GM18517 (cell line): ENCODE measurements around the gene TFF2.

Experiments used
- ATAC-seq: cut with Tn5 transposase; IDR thresholded peaks from one replicate; pipeline ENCODE4 v1.9.1; 2021; ENCODE audit warnings: mild to moderate bottlenecking, moderate library complexity; ENCODE audit not compliant: unreplicated experiment

Gene TFF2

DNA sequence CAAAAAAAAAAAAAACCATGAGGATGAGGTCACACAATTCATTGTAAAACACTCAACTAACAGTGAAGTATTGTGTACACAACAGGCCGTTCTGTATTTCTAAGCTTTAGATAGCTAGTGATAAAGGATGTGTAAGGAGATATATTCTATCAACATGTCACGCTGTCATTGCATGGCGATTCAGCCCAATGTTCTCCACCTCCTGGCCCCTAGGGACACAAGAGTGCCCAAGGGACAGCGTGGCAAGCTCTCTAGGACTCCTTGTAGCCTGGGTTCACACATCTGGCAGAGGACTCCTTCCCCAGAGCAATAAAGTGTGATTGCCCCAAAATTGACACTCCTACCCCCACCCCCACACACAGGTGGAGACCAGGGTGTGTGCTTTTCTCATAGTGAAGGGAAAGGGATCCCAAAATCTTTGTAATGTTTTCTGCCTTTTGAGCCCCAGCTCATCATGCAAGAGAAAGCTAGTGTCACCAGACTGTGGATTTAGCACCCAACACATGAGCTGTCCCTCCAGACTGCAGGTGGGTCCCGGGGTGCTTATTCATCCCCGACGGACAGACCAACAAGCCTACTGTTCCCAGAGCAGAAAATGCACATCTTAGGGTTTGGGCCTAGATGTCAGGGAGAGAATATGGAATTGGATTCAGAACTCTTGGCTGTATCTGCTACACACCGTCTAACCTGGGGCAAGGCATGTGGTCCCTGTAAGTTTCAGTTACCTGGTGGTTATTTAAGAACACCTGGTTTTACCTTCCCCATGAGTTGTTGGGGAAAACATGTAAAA lies 33.6 kb upstream of the TFF2 start:
- ATAC-seq, result no peak

DNA sequence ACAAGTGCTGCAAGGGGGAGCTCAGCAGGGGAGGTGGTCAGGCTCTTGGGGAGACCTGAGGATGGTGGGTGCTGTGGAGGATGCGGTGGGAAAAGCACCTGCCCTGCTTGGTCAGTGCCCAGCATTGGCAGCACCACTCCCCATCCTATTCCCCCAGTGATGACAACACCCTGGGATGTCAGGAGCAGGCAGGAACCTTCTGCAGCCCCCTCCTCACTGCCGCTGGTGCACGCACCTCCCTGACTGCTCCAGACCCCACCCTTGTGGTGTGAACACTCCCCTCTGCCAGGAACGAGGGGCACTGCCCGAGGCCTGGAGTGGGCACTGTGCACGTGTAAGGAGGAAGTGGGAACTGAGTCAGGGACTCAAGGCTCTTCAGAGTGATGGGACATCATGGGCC lies 32.5 kb upstream of the TFF2 start:
- no peak for ATAC-seq

GRCh38 chr21:42382915-42383314 lies 32.1 kb upstream of the TFF2 start:
- ATAC-seq, result no peak

DNA sequence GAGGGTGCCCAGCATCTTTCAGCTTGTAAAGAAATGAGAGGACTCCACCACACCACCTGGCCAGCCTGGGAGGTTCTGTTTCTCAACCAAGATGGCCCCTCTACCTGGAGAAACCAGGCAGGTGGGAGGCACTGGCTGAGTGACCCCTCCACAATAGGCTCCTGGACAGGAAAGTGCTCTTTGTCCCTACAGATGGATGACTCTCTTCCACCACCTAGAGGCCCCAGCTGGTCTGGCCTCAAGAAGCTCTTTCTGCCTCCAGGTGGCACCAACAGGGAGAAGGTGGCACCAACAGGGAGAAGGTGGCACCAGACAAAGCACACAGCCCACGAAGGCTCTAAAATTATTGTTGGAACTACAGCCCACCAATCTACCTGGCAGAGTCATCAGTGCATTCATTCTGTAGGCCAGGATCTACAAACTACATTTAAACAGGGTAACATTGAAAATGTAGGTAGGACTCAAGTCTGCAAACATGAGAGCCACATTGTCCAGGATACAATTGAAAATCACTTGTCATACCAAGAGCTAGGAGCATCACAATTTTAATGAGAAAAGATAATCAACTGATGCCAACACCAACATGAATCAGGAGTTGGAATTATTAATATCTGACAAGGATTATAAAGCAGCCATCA lies 30.7 kb upstream of the TFF2 start:
- ATAC-seq, result no peak

- no peak for ATAC-seq
Observed at GRCh38 chr21:42379426-42380215, 28.8 kb upstream of the TFF2 start.

DNA sequence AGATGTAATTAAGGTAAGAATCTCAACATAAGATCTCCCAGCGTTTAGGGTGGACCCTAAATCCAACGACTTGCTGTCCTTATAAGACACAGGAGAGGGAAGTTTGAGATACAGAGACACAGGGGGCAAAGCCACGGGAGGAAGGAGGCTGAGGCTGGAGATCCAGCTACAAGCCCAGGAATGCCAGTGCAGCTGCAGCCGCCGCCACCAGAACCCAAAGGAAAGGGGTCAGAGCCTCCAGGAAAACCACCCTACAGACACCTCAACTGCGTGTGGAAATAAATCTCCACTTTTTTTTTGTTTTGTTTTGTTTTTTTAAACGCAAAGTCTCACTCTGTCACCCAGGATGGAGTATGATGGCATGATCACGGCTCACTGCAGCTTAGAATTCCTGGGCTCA lies 27.6 kb upstream of the TFF2 start:
- ATAC-seq, result no peak

GRCh38 chr21:42377951-42378340 lies 27.2 kb upstream of the TFF2 start:
- no peak for ATAC-seq

GRCh38 chr21:42377211-42377950 lies 26.6 kb upstream of the TFF2 start:
- ATAC-seq, result no peak

DNA sequence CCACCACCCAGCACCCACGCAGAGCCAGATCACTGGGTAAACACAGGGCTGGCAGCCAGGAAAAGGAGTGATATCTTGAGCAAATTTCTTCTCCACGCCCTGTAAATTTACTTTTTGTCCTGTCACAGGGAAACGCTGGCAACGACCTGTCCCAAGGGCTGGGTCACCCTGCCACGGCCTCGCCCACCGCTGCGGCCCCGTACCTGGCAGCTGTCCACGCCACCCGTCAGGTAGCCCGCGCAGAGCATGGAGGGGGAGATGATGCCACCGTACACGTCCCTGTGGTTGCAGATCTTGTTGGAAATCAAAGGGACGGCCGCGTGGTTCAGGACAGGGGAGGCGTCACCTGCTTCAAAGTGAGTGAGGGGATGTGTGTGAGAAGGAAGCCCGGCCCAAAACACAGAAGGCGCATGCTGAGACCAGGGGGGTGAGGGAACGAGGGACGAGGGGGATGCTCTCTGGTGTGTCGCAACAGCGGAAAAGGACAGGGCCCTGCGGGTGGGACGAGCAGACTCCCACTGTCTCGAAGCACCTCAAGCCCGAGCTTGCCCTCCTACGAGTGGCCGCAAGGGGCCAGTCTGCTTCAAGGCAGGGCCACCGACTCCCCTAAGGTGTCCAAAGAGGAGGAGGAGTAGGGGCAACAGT lies 25.7 kb upstream of the TFF2 start:
- ATAC-seq, result no peak

DNA sequence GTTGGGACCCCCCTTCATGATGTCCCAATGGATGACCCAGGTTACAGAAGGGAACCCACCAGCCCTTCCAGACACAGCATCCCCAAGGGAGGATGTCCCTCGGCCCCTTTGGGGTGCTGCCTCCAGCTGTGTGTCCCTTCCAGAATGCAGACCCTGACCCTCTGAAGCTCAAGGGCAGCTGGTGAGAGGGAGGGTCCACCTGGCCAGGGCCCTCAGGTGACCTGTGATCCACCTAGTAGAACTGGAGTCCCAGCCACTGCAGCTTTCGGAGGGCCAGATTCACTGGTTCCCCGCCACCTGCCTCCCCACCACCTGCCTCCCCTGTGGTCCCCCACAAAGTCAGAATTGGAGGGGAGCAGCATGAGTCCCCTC lies 25.2 kb upstream of the TFF2 start:
- ATAC-seq, result no peak

GRCh38 chr21:42375506-42375905 lies 24.7 kb upstream of the TFF2 start:
- ATAC-seq, result no peak

GRCh38 chr21:42374864-42375499 lies 24.2 kb upstream of the TFF2 start:
- ATAC-seq, result no peak

- no peak for ATAC-seq
Observed at GRCh38 chr21:42374457-42374856, 23.7 kb upstream of the TFF2 start.

DNA sequence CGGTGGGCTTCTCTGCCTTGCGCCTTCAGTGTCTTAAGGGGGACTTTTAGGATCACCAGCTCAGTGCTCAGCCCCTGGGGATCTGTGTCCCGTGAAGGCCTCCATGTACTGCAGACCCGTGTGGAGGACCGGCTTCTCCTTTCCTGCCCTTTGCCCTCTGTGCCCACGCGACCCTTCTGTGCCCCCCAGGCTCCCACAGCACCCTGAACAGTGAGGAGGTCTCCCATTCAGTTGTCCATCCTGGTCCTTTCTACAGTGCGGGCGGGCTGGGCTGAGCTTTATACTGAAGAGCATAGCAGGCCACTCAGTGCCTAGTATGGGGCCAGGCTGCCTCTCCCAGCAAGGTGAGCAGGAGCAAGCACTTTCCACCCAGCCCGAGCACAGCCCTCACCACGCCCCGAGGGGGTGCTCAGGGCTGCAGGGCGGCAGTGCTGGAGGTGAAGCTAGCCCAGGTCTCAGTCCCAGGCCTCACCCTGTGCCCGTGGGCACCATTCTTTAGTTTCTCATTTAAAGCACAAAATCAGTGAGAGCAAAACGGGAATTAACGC lies 23.2 kb upstream of the TFF2 start:
- no peak for ATAC-seq

- no peak for ATAC-seq
Observed at GRCh38 chr21:42373196-42373907, 22.6 kb upstream of the TFF2 start.

DNA sequence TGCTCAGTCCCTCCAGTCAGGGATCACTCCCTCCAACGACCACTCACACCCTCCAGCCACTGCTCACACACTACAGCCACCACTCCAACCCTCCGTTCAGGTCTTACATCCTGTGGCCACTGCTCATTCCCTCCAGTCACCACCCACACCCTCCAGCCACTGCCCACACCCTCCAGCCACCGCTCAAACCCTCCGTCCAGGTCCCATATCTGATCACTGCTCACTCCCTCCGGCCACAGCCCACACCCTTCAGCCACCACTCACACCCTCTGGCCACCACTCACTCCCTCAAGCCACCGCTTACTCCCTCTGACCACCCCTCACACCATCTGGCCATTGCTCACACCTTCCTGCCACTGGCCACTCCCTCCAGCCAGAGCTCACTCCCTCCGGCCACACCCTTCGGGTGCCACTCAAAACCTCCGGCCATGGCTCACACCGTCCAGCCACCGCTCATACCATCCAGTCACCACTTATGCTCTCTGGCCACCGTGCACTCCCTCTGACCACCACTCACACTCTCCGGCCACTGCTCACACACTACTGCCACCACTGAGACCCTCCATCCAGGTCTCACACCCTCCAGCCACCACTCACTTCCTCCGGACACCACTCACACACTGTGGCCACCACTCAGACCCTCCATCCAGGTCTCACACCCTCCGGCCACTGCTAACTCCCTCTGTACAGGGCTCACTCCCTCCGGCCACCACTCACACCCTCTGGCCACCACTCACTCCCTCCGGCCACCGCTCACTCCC lies 20.3 kb upstream of the TFF2 start:
- no peak for ATAC-seq

DNA sequence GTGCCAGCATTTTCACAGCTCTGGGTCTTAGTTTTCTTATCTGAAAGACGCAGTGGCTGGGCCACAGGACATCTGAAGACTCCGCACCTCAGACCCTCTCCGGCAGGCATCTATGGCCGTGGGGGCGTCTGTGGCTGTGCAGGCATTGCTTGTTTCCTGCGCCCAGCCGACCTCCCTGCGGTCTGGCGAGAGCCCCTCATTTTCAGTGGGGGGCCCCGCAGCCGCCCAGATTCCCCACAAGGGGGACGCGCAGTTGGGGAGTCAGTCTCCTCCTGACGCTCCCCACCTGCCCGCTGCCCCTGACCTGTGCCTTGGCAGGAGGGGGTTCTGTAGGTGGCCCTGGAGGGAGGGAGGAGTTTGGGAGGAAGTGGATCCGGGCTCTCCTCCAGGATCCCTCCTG lies 19.0 kb upstream of the TFF2 start:
- ATAC-seq, result no peak

DNA sequence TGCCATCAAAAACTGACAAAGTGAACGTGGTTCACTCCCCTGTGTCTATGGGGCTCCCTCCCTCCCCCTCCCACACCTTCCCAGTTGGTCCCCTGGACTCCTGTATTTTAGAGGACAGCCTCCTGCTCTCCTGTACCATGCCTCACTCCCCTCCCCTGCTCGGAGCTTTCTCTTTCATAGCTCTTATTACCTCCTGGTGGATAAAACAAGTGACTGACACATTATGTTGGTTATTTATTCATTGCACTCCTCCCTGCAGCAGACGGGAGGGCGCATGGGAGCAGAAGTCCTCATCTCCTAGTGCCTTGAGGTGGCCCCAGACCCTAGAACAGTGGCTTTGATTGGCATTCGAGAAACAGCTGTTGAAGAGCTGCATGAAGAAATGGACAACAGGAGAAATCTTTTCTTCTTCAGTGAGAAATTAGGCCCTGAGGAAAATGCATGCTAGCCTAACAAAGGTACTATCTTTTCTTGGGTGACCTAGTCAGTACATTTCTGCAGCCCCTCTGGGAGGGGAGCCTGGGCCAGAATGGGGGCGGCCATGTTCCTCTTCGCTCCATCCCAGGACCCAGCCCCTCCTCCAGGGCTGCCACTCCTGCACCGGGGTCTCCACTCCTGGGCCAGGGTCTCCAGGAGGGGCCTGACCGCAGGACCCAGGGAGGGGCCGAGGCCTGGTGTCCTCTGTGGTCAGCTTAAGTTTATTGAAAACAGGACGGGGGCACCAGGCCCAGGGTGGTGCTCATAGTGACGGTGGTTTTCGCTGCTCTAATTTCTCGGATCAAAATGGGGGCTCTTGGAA lies 16.8 kb upstream of the TFF2 start:
- no peak for ATAC-seq
